Globus pallidus (tissue), 1 donor: Measurements from ENCODE around the gene CLMN.
"Not testable (repeated sequence)": the region's sequence is repeated elsewhere in the genome, so short reads cannot be mapped to it uniquely, and the experiment has no call there.

Source experiments
- DNase-seq: peaks from one replicate; pipeline ENCODE4 v3.0.0-alpha.2; 2015; ENCODE audit warnings: low spot score

The CLMN gene

DNA sequence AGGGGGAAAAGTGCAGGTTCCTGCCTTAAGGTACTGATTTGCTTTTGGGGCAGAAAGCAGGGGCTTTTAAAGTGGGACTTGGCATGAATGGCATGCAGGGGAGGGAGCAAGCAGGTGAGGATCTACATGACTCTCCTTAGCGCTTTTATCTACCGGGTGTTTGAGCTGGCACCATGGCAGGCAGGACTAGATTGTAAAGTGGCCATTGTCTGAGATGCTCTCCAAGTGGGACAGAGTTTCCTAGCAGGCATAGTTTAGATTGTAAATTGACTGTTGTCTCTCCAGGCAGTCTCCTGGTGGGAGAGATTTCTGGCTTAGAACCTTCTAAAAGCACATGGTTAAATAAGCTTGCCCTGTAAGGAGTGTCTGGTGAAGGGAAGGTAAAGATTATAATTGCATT lies 157.1 kb downstream of the CLMN start:
- no peak for DNase-seq

DNA sequence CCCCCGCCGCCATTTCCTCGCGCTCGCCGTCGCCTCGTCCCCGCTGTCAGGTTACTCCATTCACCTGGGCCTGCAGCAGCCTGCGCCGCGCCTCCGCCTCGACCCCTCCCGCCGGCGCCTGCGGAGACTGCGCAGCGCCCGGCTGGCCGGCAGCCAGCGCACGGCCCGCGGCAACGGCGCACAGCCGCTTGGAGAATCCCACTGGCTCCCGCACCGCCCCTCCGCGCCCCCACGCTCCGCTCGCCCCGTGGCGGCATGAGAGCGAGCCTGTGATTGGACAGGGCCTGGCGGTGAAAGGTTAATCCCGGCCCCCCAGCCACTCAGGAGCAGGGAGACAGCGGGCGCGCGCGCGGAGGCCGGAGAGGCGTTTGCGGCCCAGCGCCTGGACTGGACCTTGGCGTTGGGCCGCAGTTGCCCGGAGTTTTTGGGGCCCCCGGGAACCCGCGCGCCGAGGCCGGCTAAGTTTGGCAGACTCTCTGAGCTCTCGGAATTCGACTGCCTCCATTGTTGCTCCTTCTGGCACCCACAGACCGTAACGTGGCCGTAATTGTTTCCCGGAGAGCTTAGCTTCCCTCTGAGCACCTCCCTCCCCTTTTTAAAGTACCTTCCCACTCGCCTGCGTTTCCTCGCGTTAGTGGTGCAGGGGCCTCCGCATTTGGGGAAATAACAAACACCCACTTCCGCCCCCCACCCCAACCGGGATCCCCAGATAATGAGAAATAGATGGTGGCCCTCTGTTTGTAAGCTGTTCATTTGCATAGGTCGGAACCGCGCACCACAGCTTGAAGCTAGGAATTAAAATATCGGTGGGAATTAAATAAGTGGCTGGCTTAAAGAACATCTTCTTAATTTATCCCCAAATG lies 162.2 kb downstream of the CLMN start, which contains the start of gene DICER1:
DICER1 (minus strand) TSS at position 203 of the 863 bp plus-strand sequence. CDS start 24,071 bp downstream, outside the sequence.
- DNase-seq, result peak; percentile 95

DNA sequence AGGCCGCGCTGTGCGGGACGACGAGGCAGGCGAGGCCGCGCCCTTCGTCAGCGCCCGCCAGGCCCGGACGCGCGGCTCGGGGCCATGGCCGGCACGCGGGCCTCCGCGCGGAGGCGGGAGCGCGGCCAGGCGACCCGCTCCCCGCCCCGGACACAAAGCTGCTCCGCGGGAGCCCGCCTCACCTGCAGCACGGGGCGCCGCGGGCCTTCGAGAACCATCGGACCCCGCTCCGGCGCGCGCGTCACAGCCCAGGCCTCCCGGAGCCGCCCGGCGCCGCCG lies 162.7 kb downstream of the CLMN start:
- no peak for DNase-seq

DNA sequence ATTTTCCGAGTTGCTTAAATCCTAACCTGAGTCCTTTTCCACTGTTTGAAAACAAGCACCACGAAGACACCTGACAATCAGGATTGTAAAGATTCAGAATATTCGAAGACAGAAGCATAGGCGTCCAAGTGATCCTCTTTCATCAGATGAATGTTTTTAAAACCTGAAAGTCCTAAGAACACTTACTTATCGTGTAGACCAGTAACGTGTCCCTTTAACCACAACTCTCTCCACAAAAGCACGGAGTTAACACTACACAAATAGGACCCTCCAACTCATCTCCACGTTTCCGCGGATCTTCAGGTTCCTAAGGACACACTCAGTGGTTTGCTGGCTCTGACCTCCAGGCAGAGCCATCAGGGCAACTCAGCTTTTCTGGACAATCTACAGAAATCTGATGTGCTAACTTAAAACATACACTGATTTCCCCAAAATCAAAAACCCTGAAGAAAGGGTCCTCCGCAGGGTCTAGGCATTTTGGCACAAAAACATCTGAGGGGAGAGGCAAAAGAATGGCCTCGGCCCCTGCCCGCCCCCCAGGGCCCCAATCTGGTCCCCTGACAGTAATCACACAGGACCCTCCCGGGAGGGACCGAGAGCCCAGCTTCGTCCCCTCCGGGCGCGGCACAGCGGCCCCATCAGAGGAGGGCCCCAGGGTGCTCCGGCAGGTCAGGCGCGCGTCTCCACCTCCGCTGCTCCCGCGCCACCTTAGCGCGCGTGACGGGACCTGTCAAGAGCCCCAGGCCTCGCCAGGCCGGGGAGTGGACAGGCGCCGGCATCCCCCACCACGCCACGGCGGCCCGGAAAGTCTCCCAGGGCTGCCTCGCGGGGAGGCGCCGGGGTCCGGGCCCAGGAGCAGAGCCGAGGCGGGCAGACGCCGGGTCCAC lies 163.3 kb downstream of the CLMN start:
- no peak for DNase-seq

DNA sequence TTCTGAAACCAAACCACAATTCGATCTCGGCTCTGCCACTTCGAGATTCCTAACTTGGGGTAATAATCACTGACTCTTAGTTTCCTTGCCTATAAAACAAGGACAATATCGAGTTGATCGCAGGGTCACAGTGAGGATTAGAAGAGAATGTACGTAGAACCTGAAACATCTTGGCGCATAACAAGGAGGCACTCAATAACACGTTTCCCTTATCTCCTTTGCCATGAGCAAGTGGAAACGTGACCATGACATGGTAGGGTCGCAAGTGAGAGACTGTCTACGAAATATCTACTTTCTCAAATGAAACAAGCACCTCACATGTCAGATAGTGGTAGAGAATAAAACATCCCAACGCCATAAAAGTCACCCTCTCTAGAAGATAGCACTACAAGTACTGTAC lies 164.7 kb downstream of the CLMN start:
- DNase-seq, result no peak

DNA sequence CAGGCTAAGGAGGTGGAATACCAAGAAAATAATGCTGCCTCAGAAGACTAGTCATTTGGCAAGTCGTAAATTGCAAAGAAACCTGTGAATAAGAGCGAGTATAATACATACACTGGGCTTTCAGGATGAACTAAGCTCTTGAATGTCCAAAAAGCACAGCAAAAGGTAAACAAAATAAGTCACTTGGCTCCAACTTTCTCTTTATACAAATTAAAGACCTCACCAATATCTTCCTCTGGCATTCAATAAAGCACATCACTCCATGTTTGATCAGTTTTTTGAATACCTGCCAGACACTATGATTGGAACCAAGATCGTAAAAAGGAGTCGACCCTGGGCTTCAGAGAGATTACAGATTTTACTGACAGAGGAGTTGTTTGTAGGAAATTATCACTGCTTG lies 165.8 kb downstream of the CLMN start:
- no peak for DNase-seq

DNA sequence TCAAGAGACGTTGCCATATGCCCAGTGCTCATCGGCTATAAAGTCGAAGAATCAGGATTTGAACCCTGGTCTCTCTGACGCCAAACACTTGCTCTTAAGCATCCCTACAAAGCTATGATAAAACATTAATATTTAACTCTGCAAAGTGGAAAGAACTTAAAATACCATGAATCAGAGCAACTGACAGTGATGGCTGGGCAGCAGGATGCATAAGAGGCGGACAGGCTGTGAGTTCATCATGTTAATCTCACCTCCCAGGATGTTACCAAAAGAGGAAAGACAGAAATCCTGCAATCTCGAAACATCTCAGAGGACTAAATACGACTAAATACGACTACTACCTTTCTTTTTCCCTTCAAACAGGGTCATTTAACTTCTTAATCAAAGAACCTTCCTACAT lies 168.1 kb downstream of the CLMN start:
- DNase-seq, result no peak

DNA sequence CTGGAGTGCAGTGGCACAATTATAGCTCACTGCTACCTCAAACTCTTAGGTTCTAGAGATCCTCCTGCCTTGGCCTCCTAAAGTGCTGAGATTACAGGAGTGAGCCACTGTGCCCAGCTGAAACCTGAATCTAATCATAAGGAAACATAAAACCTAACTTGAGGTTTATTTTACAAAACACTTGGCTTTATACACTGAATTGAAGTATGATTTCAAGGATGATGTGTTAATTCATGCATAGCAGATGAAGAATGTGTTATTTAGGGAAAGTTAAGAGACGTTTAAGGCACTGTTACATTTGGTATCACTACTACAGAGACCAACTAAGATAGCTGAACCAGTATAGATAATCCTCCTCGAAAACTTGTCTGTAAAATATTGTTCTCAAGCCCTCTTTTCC lies 168.8 kb downstream of the CLMN start:
- DNase-seq, result no peak

DNA sequence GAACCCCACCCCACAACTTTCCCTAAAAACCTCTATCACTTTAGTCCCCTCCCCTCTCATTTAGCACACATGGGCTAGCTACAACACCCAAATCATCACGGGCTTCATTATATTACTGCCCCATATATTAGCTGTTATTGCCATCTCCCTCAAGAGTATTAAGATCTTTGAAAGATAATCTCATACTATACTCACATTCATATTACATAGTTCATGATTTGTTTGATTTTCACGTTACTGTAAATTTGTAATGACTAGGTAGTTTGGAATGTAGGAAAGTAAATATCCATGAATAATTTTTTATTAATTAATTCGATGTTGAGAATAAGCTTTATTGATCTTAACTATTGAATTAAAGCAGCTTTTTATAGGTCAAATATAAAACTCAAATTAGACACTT lies 170.3 kb downstream of the CLMN start:
- no peak for DNase-seq

DNA sequence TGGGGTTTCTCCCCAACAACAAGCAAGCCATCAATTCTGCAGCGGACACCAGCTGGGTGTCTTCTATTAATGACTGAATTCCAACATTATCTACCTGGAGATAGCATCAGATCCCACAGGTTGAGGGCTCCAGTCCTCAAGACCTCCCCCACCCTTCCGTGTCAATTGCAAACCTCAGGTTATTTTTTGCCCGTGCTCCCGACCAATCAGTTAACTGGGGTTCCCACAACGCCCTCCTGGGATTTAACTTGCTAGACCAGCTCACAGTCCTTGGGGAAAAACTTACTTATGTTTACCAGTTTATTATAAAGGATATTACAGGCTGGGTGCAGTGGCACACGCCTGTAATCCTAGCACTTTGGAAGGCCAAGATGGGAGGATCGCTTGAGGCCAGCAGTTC lies 172.1 kb downstream of the CLMN start:
- DNase-seq, result no peak

DNA sequence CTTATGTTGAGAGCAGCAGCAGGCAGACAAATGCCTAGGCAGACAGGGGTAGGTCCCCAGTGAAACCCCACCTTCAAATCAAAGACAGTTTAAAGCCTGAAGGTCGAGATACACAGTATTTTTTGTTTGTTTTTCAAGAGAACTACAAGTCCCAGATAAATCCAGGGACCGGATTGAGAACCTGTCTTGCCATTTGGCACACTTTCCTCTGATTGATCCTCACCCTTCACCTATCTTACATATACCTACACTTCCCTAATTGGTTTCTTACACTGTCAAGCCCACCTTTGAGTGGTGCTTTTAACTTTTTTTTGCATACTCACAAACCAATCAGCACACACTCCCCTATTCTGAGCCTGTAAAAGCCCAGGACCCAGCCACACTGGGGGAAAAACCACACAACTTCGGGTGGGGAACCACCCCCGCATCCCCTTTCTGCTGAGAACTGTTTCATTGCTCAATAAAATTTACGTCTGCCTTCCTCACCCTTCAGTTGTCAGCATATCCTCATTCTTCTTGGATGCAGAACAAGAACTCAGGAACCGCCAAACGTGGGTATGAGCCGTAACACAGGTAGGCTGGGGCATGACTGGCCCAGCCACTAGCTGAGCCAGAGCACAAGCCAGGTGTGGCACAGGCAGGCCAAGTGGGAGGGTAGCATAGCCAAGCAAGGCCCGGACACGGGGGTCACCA lies 173.5 kb downstream of the CLMN start:
- DNase-seq, result no peak

DNA sequence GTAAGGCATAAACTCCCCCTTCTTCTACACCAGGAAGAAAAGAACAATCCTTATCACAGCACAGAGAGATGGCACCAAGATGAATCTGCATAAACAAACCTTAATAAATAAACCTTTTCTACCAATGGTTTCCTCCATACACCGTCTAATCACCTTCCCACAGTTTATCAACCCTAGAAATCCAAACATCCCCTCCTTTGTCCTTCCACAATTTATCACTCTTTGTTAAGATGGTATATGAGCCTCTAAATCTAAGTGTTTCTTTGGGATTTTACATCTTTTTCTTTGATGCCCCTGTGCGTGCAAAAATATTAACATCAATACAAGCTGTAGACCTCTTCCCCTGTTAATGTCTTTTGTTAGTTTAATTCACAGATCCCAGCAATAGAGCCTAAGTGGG lies 174.9 kb downstream of the CLMN start:
- DNase-seq, result no peak

DNA sequence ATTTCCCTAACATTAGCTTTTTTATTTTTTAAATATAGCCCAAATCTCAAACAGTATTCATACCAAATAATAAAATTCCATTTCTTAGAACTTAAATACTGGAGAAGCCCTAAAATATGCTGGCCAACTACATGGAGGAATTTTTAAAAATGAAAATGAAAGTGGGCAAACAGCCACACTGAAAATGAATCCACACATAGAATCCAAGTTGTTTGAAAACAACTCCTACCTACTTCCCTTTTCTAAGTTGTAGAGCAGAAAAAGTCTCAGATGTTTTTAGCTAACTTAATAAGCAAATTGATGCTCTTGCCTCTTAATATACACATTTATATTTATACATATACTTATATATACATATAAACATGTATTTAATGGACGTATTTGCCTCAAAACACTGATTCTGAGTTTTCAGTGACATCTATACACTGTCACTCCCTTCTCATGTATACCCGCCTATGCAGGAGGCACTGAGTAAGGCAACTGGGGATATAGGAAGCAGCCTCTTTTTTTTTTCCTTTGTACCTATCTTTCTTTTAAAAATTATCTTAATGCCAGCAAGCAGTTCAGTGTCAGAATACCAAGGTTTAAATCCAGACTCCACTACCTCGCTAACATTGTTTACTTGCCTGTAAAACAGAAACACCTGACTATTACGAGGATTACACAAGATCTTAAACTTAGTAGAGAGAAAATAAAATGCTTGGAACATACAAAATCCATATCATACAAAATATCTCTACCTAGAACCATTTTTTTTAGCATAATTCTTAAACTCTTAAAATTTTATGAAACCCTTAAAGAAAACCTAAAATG lies 175.7 kb downstream of the CLMN start:
- DNase-seq, result no peak

DNA sequence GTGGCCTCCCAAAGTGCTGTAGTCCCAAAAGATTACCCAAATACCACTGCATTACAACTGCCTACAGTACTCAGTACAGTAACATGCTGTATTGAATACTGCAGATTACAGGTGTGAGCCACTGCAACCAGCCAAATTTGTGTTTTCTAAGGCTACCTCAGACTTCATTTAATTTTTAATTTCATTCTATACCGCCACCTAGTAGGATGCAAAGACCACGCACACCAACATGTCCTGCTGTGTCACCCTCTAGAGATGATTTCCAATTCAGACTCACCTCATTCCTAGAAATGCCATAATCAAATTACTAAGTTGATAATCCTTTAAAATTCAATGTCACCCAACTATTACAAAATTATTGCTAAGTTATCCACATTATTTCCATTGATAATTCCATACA lies 177.5 kb downstream of the CLMN start:
- no peak for DNase-seq

DNA sequence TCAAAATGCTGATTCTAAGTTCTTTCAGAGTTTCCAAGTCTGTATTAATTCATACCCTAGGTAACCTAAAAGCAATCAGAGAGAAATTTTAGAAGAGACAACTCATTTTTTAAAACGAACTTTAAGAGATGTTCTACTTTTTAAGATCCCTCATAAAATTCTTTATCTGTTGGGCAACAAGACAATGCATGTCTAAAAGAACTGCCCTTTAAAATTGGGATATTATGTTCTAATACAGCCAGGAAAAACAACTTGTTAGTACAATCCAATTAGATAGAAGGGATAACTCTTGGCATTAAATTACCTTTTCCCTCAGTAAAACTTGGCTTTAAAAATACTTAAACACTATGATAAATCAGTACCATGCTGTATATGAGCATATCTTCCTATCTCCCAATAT lies 178.0 kb downstream of the CLMN start:
- DNase-seq, result no peak

DNA sequence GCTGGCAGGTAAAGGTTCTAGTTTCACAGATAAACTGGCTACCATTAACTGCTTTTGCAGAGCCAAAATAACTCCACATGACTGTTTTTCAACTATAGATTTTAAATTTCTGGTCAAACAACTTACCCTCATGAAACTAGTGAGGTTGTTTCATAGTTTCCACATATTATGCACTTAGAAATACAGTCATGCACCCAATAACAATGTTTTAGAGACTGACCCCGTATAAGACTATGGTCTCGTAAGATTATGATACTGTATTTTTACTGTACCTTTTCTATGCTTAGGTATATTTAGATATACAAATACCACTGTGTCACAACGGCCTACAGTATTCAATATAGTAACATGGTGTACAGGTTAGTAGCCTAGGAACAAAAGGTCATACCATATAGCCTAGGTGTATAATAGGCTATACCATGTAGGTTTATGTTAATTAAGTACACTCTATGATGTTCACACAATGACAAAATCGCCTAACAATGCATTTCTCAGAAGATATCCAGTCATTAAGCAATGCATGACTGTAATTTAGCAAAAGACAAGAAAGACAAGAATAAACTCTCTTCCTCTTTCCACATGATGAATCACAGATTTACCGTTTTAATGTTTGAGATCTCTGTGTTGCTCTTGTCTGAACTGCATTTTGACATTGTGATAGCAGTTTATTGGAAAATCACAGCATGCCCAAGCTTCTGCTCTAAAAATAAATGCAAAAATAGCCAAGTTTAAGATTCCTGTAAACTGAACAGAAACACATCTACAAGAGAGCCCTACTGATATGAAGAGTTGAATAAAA lies 179.4 kb downstream of the CLMN start:
- DNase-seq, result peak; percentile 79

DNA sequence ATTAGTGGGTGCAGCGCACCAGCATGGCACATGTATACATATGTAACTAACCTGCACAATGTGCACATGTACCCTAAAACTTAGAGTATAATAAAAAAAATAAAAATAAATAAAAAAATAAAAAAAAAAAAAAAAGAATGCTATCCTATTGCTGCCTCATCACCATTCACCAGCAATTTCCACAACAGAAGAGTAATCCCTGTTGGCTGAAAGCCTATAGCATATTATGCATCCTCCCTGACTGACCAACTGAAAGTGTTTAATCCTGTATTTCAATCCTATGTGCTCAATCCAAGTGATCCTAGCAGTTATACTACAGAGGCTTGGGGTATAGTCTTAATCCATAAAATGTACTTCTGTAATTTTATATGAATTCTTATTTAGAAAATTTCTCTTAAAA lies 180.8 kb downstream of the CLMN start:
- no peak for DNase-seq

DNA sequence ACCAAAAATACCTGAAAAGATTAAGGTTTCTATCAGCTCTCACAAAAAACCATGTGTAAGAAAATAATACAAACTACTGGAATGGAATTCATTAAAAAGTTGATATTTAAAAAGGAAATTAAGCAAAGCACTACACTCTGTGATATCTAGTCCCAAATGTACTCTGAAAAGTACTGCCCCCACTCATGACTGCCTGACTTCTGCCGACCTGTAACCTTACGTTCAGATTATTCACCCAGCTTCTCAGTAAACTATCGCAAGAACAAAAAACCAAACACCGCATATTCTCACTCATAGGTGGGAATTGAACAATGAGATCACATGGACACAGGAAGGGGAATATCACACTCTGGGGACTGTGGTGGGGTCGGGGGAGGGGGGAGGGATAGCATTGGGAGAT lies 181.3 kb downstream of the CLMN start:
- DNase-seq, result not testable (repeated sequence)

DNA sequence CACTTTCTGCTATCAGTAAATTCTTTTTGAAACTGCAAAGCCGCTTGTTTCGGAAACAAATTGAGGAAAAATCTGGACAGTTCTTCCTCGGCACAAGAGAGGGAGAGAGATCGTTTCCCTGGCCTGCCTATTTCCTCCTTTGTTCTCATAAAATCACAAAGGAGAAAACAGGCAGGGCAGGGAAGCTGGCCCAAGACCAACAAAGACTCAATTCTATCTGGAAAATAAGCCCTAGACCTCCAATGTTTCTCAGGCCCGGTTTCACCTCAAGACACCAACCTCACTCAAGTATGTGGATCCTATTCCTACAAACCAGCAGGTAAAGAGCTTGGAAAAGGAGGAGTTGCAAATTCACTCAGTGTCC lies 181.9 kb downstream of the CLMN start:
- no peak for DNase-seq

DNA sequence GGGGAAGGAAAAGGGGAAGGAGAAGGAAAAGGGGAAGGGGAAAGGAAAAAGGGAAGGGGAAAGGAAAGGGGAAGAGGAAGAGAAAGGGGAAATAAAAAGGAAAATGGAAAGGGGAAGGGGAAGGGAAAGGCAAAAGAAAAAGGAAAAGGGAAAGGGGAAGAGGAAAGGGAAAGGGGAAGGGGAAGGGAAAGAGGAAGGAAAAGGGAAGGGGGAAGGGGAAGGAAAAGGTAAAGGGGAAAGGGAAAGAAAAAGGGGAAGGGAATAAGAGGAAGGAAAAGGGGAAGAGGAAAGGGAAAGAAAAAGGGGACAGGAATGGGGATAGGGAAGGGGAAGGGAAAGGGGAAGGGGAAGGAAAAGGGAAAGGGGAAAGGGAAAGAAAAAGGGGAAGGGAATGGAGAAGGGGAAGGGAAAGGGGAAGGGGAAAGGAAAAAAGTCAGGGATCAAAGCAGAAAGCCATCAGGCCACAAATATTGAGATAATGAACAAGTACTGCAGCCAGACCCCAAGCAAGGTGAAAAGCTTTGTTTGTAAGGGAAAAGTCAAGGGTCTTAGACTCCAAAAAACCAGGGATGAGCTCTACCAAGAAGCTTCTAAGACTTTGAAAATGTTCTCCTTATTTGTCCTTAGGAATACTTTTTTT lies 182.4 kb downstream of the CLMN start:
- no peak for DNase-seq

DNA sequence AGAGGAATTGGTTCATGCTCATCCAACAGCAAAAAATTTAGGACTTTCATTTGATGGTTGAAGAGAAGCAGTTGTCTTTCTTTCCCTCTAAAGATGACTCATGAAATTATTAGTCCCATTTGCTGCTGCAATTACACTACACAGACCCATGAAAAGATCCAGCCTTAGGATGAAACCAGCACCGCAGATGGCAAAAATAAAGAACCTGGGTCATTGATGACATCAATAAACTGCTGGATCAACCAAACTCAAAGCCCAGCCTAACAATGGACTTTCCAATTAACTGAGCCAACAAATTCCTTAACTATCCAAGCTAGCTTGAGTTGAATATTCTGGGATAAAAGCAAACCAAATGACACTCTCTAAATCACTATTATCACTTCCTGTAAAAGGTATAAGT lies 183.1 kb downstream of the CLMN start:
- no peak for DNase-seq
